Ishikawa (cell line): ENCODE data around the gene FSTL4.

Experiments
- CEBPB ChIP-seq: IDR thresholded peaks from 2 replicates; pipeline ENCODE4 v1.6.1; 2012
- CREB1 ChIP-seq: IDR thresholded peaks from 2 replicates; pipeline ENCODE4 v1.6.1; 2012; ENCODE audit warnings: low read depth
- EP300 ChIP-seq: IDR thresholded peaks from 2 replicates; pipeline ENCODE4 v1.6.1; 2012; ENCODE audit warnings: borderline replicate concordance
- MAX ChIP-seq: IDR thresholded peaks from 2 replicates; pipeline ENCODE4 v1.6.1; 2012
- RAD21 ChIP-seq: IDR thresholded peaks from 2 replicates; pipeline ENCODE4 v1.6.1; 2012; ENCODE audit warnings: low read depth
- REST ChIP-seq: IDR thresholded peaks from 2 replicates; pipeline ENCODE4 v1.6.1; 2012; ENCODE audit warnings: low read depth, mild to moderate bottlenecking
- TAF1 ChIP-seq: IDR thresholded peaks from 2 replicates; pipeline ENCODE4 v1.6.1; 2012; ENCODE audit warnings: low read depth, mild to moderate bottlenecking
- TCF12 ChIP-seq: IDR thresholded peaks from 2 replicates; pipeline ENCODE4 v1.6.1; 2012; ENCODE audit warnings: low read depth
- YY1 ChIP-seq: IDR thresholded peaks from 2 replicates; pipeline ENCODE4 v1.6.1; 2012; ENCODE audit warnings: low read depth

GRCh38 chr5:133359861-133360260 is 252.5 kb downstream of the FSTL4 start:
- TF ChIP-seq REST (no peak), TAF1 (no peak), RAD21 (no peak), CEBPB (no peak), MAX (no peak), EP300 (no peak), TCF12 (no peak), YY1 (no peak), CREB1 (no peak)
